OCI-LY3 (cell line): ENCODE measurements around the gene LIG3.

Experiments used
- EZH2phosphoT487 ChIP-seq: fragments of 200-600 bp; shearing (Covaris generic); IDR thresholded peaks from 2 replicates; pipeline ENCODE4 v1.6.1; 2018; ENCODE audit warnings: antibody characterized with exemption, mixed run types, low read depth
- TF ChIP-seq, protein P1 (sequence below): fragments of 200-600, 300-600 bp; sonication (generic); IDR thresholded peaks from 2 replicates; pipeline ENCODE4 v1.5.1; 2014; ENCODE audit warnings: antibody characterized with exemption, low read length, low read depth

DNA sequence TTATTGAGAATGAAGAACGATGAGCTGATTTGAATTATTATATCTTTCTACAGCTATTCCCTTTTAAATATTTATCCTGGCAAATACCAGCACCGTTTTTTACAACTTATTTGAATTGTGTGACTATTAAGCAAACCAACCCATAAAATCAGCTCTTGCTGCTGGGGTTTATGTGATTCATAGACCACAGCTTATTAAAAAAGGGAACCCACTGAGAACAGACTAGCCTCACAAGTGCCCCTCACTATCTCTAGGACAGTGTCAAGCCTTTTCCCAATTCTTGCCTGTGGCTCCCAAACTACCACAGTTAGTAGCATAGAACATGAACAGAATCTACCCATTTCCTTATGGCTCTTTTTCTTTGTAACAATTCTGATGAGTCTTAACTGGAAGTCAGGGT is 6.1 kb upstream of the LIG3 start:
- TF ChIP-seq, protein P1, sequence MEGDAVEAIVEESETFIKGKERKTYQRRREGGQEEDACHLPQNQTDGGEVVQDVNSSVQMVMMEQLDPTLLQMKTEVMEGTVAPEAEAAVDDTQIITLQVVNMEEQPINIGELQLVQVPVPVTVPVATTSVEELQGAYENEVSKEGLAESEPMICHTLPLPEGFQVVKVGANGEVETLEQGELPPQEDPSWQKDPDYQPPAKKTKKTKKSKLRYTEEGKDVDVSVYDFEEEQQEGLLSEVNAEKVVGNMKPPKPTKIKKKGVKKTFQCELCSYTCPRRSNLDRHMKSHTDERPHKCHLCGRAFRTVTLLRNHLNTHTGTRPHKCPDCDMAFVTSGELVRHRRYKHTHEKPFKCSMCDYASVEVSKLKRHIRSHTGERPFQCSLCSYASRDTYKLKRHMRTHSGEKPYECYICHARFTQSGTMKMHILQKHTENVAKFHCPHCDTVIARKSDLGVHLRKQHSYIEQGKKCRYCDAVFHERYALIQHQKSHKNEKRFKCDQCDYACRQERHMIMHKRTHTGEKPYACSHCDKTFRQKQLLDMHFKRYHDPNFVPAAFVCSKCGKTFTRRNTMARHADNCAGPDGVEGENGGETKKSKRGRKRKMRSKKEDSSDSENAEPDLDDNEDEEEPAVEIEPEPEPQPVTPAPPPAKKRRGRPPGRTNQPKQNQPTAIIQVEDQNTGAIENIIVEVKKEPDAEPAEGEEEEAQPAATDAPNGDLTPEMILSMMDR: no peak
- TF ChIP-seq EZH2phosphoT487: no peak
